ENCODE data around the gene SPACA4. TPM values are rescaled to one million over a fixed set of nuclear protein-coding genes. Genes with fewer than 3 reads are reported as not detected.

SPACA4 gene
- total and polyA plus RNA-seq, 9 of the 15 experiments (the other 6 are each of a cell fraction or from before 2014, with no cell fraction given) = not detected

- 0 out of 2 replicates have a peak, but pooled peaks have one; percentile 35 for TF ChIP-seq BHLHE40 (IDR thresholded peaks at IDR 0.05; ENCODE audit: low read length)
- no peak for TF ChIP-seq ZKSCAN3 (CRISPR knock-in tag; IDR thresholded peaks at IDR 0.05)
- TF ChIP-seq NR3C1 (CRISPR knock-in tag; IDR thresholded peaks at IDR 0.05) = no peak
- TF ChIP-seq SP1 (CRISPR knock-in tag; IDR thresholded peaks at IDR 0.05) = peak; percentile 95
- peak; percentile 64 for TF ChIP-seq GABPB1 (CRISPR knock-in tag; IDR thresholded peaks at IDR 0.05)
- TF ChIP-seq PBX2 (CRISPR knock-in tag; IDR thresholded peaks at IDR 0.05; ENCODE audit: low read depth) = no peak
- no peak for TF ChIP-seq PBX2 (tag; conservative IDR thresholded peaks at IDR 0.05; ENCODE audit: low read depth)
- TF ChIP-seq ATF1 (CRISPR knock-in tag; IDR thresholded peaks at IDR 0.05) = peak; percentile 56
- peak; percentile 91 for TF ChIP-seq ATF1 (tag; IDR thresholded peaks at IDR 0.05)
- TF ChIP-seq FUS (optimal IDR thresholded peaks at IDR 0.05; ENCODE audit: low read depth, low read length) = no peak
- no peak for TF ChIP-seq ZC3H4 (CRISPR knock-in tag; IDR thresholded peaks at IDR 0.05; ENCODE audit: borderline replicate concordance)
- no peak for TF ChIP-seq L3MBTL2 (IDR thresholded peaks at IDR 0.05)
- no peak for TF ChIP-seq ELK1 (CRISPR knock-in tag; IDR thresholded peaks at IDR 0.05)
- no peak for TF ChIP-seq ZNF436 (CRISPR knock-in tag; IDR thresholded peaks at IDR 0.05)
- no peak for TF ChIP-seq CBX2 (IDR thresholded peaks at IDR 0.05; ENCODE audit: insufficient read depth, low read length, poor library complexity, severe bottlenecking)
- TF ChIP-seq PRDM10 (IDR thresholded peaks at IDR 0.05; ENCODE audit: partially characterized antibody) = peak; percentile 86
- TF ChIP-seq GMEB1 (CRISPR knock-in tag; IDR thresholded peaks at IDR 0.05) = peak; percentile 55; the same call in 1 of the 2 replicates
- TF ChIP-seq SRSF7 (optimal IDR thresholded peaks at IDR 0.05; ENCODE audit: low read depth, low read length) = no peak
- TF ChIP-seq POLR2H (tag; IDR thresholded peaks at IDR 0.05; ENCODE audit: low read depth) = no peak
- peak; percentile 98 for TF ChIP-seq RBM25 (IDR thresholded peaks at IDR 0.05; ENCODE audit: low read depth, low read length, severe bottlenecking)
- no peak for TF ChIP-seq ZNF785 (CRISPR knock-in tag; IDR thresholded peaks at IDR 0.05)
These were observed 17.6 kb downstream of the SPACA4 start (continued) for GRCh38 chr19:48624067-48624594.
